Chondrocyte (in vitro differentiated cells): ENCODE results near the gene MRPL55. TPM values are rescaled to one million over a fixed set of nuclear protein-coding genes. Genes with fewer than 3 reads are reported as not detected.

Source experiments
- DNase-seq: peaks from one replicate; pipeline ENCODE4 v3.0.0; 2021; ENCODE audit warnings: mixed read lengths, low spot score
- H3K27ac Mint-ChIP-seq: one replicate; pipeline ENCODE4 v1.8.0; 2021; ENCODE audit warnings: mild to moderate bottlenecking, moderate library complexity, mixed read lengths; ENCODE audit not compliant: unreplicated experiment
- H3K27me3 Mint-ChIP-seq: 2 replicates; pipeline ENCODE4 v1.8.0; 2021; ENCODE audit warnings: low read depth, mixed read lengths
- H3K36me3 Mint-ChIP-seq: 2 replicates; pipeline ENCODE4 v1.8.0; 2021; ENCODE audit warnings: low read depth, mixed read lengths
- H3K4me1 Mint-ChIP-seq: 2 replicates; pipeline ENCODE4 v1.8.0; 2021; ENCODE audit warnings: low read depth, mild to moderate bottlenecking, mixed read lengths
- H3K4me3 Mint-ChIP-seq: one replicate; pipeline ENCODE4 v1.8.0; 2021; ENCODE audit warnings: mild to moderate bottlenecking, moderate library complexity, mixed read lengths; ENCODE audit not compliant: unreplicated experiment
- H3K9me3 Mint-ChIP-seq: 2 replicates; pipeline ENCODE4 v1.8.0; 2021; ENCODE audit warnings: low read depth, mixed read lengths
- long read RNA-seq: library from polyadenylated mRNA; stranded (forward); transcript quantifications from one replicate; pipeline ENCODE4 v2.0.0, GENCODE V29; 2021
- total RNA-seq: library from RNA; stranded (reverse); gene quantifications from 3 replicates; pipeline ENCODE4 v1.2.1, GENCODE V29; 2021
- TF ChIP-seq, protein P1 (sequence below): fragments of 200-600 bp; sonication (generic); IDR thresholded peaks from 2 replicates; pipeline ENCODE4 v1.5.0; 2021; ENCODE audit warnings: antibody characterized with exemption, mild to moderate bottlenecking, moderate library complexity

The MRPL55 gene
- 45.4 to 75.6 TPM (median 48.6 TPM) in 3 replicates for total RNA-seq
- long read RNA-seq, transcript MRPL55-217 (4 exons, 565 nt): minor isoform, 8 of 57 reads
- long read RNA-seq, transcript MRPL55-225 (2 exons, 848 nt): minor isoform, 8 of 57 reads
- long read RNA-seq, transcript MRPL55-203 (5 exons, 744 nt): minor isoform, 8 of 57 reads
- long read RNA-seq, transcript MRPL55-204 (4 exons, 661 nt): major isoform, 11 of 57 reads
- long read RNA-seq, partial matches to known transcripts: 0 of 57 reads
- long read RNA-seq, other reads (novel, unspliced or antisense): 14 of 57 reads

DNA sequence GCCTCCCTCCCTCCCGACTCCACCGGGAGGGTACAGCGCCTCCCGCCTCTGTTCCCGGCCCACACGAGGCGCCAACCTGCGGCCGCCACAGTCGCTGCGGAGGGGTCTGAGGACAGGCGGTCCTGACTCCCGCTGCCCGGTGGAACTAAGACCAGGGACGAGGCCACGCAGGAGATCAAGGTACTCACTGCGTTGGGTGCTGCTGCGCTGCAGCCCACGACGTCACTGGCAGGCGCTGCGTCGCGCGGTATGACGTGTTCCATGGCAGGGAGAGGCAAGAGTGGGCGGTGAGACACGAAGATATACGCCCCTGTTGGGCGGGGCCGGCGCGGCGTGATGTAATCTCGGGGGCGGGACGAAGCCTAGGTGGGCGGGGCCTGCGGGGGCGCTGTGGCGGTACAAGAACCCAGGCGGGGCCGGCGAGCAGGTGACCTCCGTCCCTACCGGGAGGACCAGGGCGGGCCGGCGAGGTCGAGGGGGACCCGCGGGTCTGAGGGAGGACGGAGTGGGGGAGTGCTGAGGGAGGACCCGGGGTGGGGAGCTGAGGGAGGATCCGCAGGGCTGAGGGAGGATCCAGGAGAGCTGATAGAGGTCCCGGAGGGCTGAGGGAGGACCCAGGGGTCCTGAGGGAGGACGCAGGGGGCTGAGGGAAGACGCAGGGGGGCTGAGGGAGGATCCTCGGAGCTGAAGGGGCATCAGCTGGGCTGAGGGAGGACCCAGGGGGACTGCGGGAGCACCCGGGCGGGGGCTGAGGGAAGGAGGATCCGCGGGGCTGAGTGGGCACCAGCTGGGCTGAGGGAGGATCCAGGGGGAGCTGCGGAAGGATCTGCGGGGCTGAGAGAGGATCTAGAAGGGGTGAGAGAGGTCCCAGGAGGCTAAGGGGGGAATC lies at the start of gene MRPL55:
Gene MRPL55, minus strand, starts transcription at position 227 of the 889 bp plus-strand sequence. CDS start 1,039 bp downstream, outside the sequence.
- peak within 1 kb of the TSS; percentile 93 for H3K27ac Mint-ChIP-seq
- TF ChIP-seq, protein P1, sequence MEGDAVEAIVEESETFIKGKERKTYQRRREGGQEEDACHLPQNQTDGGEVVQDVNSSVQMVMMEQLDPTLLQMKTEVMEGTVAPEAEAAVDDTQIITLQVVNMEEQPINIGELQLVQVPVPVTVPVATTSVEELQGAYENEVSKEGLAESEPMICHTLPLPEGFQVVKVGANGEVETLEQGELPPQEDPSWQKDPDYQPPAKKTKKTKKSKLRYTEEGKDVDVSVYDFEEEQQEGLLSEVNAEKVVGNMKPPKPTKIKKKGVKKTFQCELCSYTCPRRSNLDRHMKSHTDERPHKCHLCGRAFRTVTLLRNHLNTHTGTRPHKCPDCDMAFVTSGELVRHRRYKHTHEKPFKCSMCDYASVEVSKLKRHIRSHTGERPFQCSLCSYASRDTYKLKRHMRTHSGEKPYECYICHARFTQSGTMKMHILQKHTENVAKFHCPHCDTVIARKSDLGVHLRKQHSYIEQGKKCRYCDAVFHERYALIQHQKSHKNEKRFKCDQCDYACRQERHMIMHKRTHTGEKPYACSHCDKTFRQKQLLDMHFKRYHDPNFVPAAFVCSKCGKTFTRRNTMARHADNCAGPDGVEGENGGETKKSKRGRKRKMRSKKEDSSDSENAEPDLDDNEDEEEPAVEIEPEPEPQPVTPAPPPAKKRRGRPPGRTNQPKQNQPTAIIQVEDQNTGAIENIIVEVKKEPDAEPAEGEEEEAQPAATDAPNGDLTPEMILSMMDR: peak; percentile 55
- peak; percentile 98 for DNase-seq
- peaks cover 26% of the 10 kb centered on the region for H3K4me1 Mint-ChIP-seq
- H3K36me3 Mint-ChIP-seq: peaks cover 4% of the 10 kb centered on the region
- H3K27me3 Mint-ChIP-seq: no peaks in the 10 kb centered on the region
- H3K9me3 Mint-ChIP-seq: no peaks in the 10 kb centered on the region
- peak within 1 kb of the TSS; percentile 89 for H3K4me3 Mint-ChIP-seq

DNA sequence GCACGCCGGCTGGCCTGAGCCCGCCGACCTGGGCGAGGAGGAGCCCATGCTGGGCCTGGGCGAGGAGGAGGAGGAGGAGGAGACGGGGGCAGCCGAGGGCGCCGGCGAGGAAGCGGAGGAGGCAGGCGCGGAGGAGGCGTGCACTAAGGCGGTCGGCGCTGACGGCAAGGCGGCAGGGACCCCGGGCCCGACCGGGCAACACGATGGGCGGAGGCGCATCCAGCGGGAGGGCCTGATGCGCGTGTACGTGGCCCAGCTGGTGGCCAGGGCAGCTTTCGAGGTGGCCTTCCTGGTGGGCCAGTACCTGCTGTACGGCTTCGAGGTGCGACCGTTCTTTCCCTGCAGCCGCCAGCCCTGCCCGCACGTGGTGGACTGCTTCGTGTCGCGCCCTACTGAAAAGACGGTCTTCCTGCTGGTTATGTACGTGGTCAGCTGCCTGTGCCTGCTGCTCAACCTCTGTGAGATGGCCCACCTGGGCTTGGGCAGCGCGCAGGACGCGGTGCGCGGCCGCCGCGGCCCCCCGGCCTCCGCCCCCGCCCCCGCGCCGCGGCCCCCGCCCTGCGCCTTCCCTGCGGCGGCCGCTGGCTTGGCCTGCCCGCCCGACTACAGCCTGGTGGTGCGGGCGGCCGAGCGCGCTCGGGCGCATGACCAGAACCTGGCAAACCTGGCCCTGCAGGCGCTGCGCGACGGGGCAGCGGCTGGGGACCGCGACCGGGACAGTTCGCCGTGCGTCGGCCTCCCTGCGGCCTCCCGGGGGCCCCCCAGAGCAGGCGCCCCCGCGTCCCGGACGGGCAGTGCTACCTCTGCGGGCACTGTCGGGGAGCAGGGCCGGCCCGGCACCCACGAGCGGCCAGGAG lies 49.3 kb upstream of the MRPL55 start:
- TF ChIP-seq, protein P1: no peak
- H3K27ac Mint-ChIP-seq: no peak overlapping the region
- peaks cover 3% of the 10 kb centered on the region for H3K4me1 Mint-ChIP-seq
- H3K4me3 Mint-ChIP-seq: no peak overlapping the region
- no peaks in the 10 kb centered on the region for H3K27me3 Mint-ChIP-seq
- no peaks in the 10 kb centered on the region for H3K36me3 Mint-ChIP-seq
- peak; percentile 87 for DNase-seq
- H3K9me3 Mint-ChIP-seq: no peaks in the 10 kb centered on the region

DNA sequence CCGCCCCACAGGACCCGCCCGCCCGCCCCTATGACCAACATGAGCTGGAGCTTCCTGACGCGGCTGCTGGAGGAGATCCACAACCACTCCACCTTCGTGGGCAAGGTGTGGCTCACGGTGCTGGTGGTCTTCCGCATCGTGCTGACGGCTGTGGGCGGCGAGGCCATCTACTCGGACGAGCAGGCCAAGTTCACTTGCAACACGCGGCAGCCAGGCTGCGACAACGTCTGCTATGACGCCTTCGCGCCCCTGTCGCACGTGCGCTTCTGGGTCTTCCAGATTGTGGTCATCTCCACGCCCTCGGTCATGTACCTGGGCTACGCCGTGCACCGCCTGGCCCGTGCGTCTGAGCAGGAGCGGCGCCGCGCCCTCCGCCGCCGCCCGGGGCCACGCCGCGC lies 48.6 kb upstream of the MRPL55 start:
- no peaks in the 10 kb centered on the region for H3K36me3 Mint-ChIP-seq
- no peaks in the 10 kb centered on the region for H3K9me3 Mint-ChIP-seq
- H3K27ac Mint-ChIP-seq: no peak overlapping the region
- H3K4me3 Mint-ChIP-seq: no peak overlapping the region
- H3K27me3 Mint-ChIP-seq: no peaks in the 10 kb centered on the region
- TF ChIP-seq, protein P1: no peak
- peak; percentile 73 for DNase-seq
- H3K4me1 Mint-ChIP-seq: no peaks in the 10 kb centered on the region

DNA sequence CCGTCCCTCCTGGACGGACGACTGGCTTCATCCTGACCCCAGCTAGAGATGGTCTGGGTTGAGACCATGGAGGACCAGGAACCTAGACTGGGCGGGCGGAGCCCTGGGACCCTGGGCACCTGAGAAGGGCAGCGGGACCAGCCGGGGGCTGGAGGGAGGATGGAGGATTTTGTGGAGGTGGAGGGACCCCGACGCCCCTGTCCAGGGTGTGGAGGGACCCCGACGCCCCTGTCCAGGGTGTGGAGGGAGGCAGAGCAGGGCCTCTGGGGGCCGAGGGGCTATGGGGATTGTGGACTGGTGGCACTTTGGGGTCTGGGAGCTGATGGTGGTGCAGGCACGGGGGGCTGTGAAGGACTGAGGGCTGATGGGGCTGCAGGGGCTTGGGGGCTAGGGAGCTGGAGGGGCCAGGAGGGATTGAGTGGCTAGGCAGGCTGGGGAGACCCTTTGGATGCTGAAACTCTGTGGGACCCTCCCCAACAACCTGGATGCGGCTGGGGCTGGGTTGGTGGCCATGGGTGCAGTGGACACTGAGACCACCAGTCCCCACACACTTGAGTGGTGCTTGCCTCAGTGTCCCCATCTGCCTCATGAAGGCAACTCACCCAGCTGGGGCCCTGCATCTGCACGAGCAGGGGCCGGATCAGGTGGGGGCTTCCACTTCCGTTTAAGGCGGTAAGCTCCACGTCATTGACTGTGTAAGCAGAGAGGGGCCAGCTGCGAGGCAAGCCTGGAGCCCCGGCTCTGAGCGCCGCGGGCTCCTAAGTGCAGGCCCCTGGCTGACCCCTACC lies 48.0 kb upstream of the MRPL55 start:
- H3K4me1 Mint-ChIP-seq: no peaks in the 10 kb centered on the region
- TF ChIP-seq, protein P1: no peak
- no peaks in the 10 kb centered on the region for H3K9me3 Mint-ChIP-seq
- no peaks in the 10 kb centered on the region for H3K36me3 Mint-ChIP-seq
- no peak overlapping the region for H3K27ac Mint-ChIP-seq
- no peaks in the 10 kb centered on the region for H3K27me3 Mint-ChIP-seq
- DNase-seq: peak; percentile 82
- no peak overlapping the region for H3K4me3 Mint-ChIP-seq
